ENCODE data around the gene SPCS1.

- TF ChIP-seq SRSF7 (optimal IDR thresholded peaks at IDR 0.05; ENCODE audit: low read depth, low read length) = no peak
- TF ChIP-seq CTCF (IDR thresholded peaks at IDR 0.05 in 2 of 3, conservative IDR thresholded peaks at IDR 0.05 in 1 of 3; ENCODE audit: insufficient read depth in 2 of 3, low read depth in 1 of 3, low read length in 3 of 3) = no peak
- TF ChIP-seq, protein P1, sequence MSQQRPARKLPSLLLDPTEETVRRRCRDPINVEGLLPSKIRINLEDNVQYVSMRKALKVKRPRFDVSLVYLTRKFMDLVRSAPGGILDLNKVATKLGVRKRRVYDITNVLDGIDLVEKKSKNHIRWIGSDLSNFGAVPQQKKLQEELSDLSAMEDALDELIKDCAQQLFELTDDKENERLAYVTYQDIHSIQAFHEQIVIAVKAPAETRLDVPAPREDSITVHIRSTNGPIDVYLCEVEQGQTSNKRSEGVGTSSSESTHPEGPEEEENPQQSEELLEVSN (IDR thresholded peaks at IDR 0.05; ENCODE audit: borderline replicate concordance in 1 of 2, extremely low read depth in 1 of 2, insufficient read depth in 1 of 2, insufficient read length in 1 of 2, low read depth in 1 of 2, low read length in 1 of 2, poor library complexity in 1 of 2, severe bottlenecking in 1 of 2) = no peak
- no peak for TF ChIP-seq EP300 (IDR thresholded peaks at IDR 0.05; ENCODE audit: low read length)
- TF ChIP-seq RFX5 (IDR thresholded peaks at IDR 0.05; ENCODE audit: low read depth, low read length) = no peak
- no peak for TF ChIP-seq SMARCE1 (IDR thresholded peaks at IDR 0.05)
- no peak for TF ChIP-seq RAD51 (IDR thresholded peaks at IDR 0.05; ENCODE audit: borderline replicate concordance, low read depth)
Observed at GRCh38 chr3:52688266-52688665, 17.6 kb upstream of the SPCS1 start.

Data from K562 (cell line).